Cerebellar nuclear complex (tissue), 1 donor: Measurements from ENCODE around the gene SIL1.
"Not testable (repeated sequence)": the region's sequence is repeated elsewhere in the genome, so short reads cannot be mapped to it uniquely, and the experiment has no call there.

Experiments used
- DNase-seq, 2 experiments: peaks; one replicate each; lab custom pipeline; 2025; lab: John Stamatoyannopoulos, UW

SIL1 gene

GRCh38 chr5:139105621-139106071 is 92.5 kb downstream of the SIL1 start:
- DNase-seq, result peak; percentile 31 to 62

- peak; percentile 53 to 79 for DNase-seq
Measured at GRCh38 chr5:139104577-139105276, 93.4 kb downstream of the SIL1 start.

- DNase-seq, result no peak
Measured at GRCh38 chr5:139103762-139104161, 94.4 kb downstream of the SIL1 start.

DNA sequence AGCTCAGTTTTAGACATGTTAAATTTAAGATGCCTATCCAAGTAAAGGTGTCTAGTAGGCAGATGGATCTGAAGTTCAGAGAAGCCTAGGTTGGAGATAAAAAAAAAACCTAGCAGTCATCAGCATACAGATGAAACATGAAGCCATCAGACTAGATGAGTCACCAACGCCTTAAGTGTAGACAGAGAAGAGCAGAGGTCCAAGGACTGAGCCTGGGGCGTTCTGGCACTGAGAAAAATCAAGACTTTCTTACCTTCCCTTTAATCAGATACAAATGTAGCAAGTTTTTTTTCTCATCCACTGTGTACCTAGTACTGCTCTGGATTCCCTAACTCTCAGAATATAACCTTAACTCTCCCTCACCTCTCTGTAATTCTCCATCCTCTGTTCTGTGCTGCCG is 97.3 kb downstream of the SIL1 start:
- DNase-seq, result no peak

- DNase-seq, result no peak
Measured at GRCh38 chr5:139094154-139095131, 103.7 kb downstream of the SIL1 start.

DNA sequence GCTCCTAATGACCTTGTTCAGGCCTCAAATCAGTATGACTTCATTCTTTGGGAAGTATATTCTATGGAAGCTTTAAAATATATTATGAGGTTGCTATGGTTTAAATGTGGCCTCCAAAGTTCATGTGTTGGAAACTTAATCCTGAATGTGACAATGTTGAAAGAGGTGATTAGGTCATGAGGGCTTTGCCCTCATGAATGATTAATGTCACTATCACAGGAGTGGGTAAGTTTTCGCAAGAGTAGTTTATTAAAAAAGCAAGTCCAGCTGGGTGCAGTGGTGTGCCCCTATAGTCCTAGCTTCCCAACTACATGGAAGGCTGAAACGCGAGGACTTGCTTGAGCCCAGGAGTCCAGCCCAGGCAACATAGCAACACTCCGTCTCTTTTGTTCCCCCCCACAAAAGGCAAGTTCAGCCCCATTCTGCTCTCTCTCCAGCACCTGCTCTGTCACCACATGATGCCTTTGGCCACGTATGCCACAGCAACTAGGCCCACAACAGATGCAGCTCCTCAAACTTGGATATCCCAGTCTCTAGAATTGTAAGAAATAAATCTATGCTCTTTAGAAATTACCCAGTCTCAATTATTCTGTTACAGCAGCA is 105.3 kb downstream of the SIL1 start:
- no peak for DNase-seq

GRCh38 chr5:139091439-139092156 is 106.6 kb downstream of the SIL1 start:
- DNase-seq, result no peak

- DNase-seq, result no peak
Measured at GRCh38 chr5:139090581-139090980, 107.6 kb downstream of the SIL1 start.

DNA sequence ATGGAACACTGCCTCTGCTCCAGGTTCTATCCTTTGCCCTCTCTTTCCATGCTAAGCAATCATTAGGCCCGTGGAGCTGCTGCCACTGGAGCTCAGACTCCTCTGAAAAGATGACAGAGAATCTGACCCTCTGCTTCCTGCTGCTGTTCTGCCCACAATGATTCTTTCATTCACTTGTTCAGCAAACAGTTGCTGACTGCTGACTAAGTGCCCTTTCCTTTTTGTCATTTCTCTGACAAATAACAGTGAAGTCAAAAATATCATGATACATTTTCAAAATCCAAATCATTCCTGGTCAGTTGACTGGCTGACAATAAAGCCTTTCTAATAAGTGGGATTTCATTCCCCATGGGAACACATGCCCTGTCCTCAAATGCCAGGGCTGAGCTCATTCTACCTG is 110.1 kb downstream of the SIL1 start:
- no peak for DNase-seq

- peak in 1 of 2 experiments; percentile 26 for DNase-seq
Measured at GRCh38 chr5:139082813-139083498, 115.2 kb downstream of the SIL1 start.

- no peak for DNase-seq
Measured at GRCh38 chr5:139079991-139080610, 118.1 kb downstream of the SIL1 start.

GRCh38 chr5:139079225-139079990 is 118.8 kb downstream of the SIL1 start:
- DNase-seq, result no peak

DNA sequence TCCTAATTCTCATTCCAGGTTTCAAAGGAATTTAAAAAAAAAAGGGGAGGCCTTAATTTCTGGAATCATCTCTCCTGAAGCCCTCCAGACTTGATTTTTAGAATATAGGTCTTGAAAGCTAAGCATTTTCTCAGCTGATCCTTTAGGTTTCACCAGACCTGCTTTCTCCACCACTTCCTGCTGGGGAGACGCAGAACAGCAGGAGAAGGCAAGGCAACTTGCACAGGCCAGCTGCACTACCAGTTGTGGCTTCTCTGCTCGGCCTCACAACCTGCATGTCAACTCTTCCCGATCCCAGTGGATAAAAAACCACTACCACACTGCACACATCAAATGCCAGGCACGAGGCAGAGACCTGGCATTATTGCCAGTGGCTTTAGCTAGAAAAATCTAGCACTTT is 119.8 kb downstream of the SIL1 start:
- DNase-seq, result no peak

GRCh38 chr5:139077899-139078298 is 120.3 kb downstream of the SIL1 start:
- DNase-seq, result no peak

- no peak for DNase-seq
Measured at GRCh38 chr5:139076111-139076510, 122.1 kb downstream of the SIL1 start.

GRCh38 chr5:139075066-139076050 is 122.8 kb downstream of the SIL1 start:
- no peak for DNase-seq

- DNase-seq, result not testable (repeated sequence)
Measured at GRCh38 chr5:139073956-139074355, 124.2 kb downstream of the SIL1 start.

DNA sequence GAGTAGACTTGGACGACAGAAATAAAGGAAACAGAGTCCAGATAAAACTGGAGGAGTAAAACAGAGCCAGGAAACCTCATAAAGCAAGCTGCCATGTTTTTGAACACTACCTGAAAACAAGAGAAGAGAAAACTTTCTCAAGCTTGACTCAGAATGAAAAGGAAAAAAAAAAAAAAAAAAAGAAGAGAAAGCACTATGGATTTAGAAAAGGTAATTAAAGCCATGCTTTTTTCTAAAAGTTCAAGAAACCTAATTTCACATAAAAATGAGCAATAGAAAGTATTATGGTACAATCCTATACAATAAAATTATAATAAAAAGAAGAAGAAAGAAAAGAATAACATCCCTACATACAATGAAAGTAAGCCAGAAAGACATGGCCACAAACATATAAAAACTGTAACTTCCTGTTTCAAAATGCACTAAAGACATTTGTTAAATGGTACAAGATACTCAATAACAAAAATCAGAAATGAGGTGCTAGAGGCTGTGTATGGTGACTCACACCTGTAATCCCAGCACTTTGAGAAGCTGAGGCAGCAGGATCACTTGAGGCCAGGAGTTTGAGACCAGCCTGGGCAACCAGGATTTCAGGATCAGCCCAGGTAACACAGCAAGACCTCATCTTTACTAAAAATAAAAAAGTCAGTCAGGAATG is 129.5 kb downstream of the SIL1 start:
- no peak for DNase-seq
